GM23338 (cell line): ENCODE results near the gene NHLRC4. TPM values are rescaled to one million over a fixed set of nuclear protein-coding genes. Genes with fewer than 3 reads are reported as not detected.

Experiments
- ATAC-seq: fragments of 200-7000 bp; cut with Tn5 transposase; 3 replicates; pipeline ENCODE4 v1.9.1; 2020
- DNase-seq: peaks from one replicate; pipeline ENCODE4 v3.0.0-alpha.2; 2015; ENCODE audit warnings: low spot score
- H2AFZ ChIP-seq: fragments of 200-600 bp; sonication (generic); 2 replicates; pipeline ENCODE4 v1.8.0; 2016; ENCODE audit warnings: antibody characterized with exemption, mild to moderate bottlenecking, moderate library complexity
- H3F3A ChIP-seq: fragments of 200-600 bp; sonication (generic); replicated peaks from 2 replicates; pipeline ENCODE4 v1.8.0; 2017; ENCODE audit warnings: antibody characterized with exemption, mixed run types, low read depth
- H3K27ac ChIP-seq: fragments of 200-600 bp; sonication (generic); 2 replicates; pipeline ENCODE4 v1.6.1; 2016; ENCODE audit warnings: low read depth
- H3K27me3 ChIP-seq: fragments of 200-600 bp; sonication (generic); 2 replicates; pipeline ENCODE4 v1.8.0; 2016; ENCODE audit warnings: mild to moderate bottlenecking, mixed run types, moderate library complexity; ENCODE audit not compliant: insufficient read depth
- H3K36me3 ChIP-seq: fragments of 200-600 bp; sonication (generic); 2 replicates; pipeline ENCODE4 v1.8.0; 2016; ENCODE audit warnings: mild to moderate bottlenecking; ENCODE audit not compliant: insufficient read depth
- H3K4me1 ChIP-seq: fragments of 200-600 bp; sonication (generic); 2 replicates; pipeline ENCODE4 v1.8.0; 2016; ENCODE audit warnings: mild to moderate bottlenecking, moderate library complexity; ENCODE audit not compliant: insufficient read depth
- H3K4me2 ChIP-seq: fragments of 200-600 bp; sonication (generic); 2 replicates; pipeline ENCODE4 v1.7.1; 2017; ENCODE audit warnings: mixed run types
- H3K4me3 ChIP-seq: fragments of 200-600 bp; sonication (generic); 2 replicates; pipeline ENCODE4 v1.6.1; 2016; ENCODE audit warnings: mixed run types
- H3K79me2 ChIP-seq: fragments of 200-600 bp; sonication (generic); replicated peaks from 2 replicates; pipeline ENCODE4 v1.8.0; 2017; ENCODE audit warnings: mild to moderate bottlenecking; ENCODE audit not compliant: insufficient read depth
- H3K9me2 ChIP-seq: fragments of 200-600 bp; sonication (generic); 2 replicates; pipeline ENCODE4 v1.8.0; 2017; ENCODE audit not compliant: insufficient read depth
- H4K20me1 ChIP-seq: fragments of 200-600 bp; sonication (generic); replicated peaks from 2 replicates; pipeline ENCODE4 v1.8.0; 2017; ENCODE audit warnings: mild to moderate bottlenecking; ENCODE audit not compliant: insufficient read depth
- H3K27ac Mint-ChIP-seq: 2 replicates; pipeline ENCODE4 v1.8.0; 2020; ENCODE audit warnings: inconsistent platforms, mild to moderate bottlenecking, moderate library complexity, mixed read lengths
- H3K27me3 Mint-ChIP-seq: 3 replicates; pipeline ENCODE4 v1.8.0; 2022; ENCODE audit warnings: low read depth, mild to moderate bottlenecking, moderate library complexity, mixed read lengths, inconsistent platforms; ENCODE audit not compliant: insufficient read depth, poor library complexity
- H3K36me3 Mint-ChIP-seq: 3 replicates; pipeline ENCODE4 v1.8.0; 2021; ENCODE audit warnings: low read depth, mild to moderate bottlenecking, inconsistent platforms, moderate library complexity, mixed read lengths
- H3K4me1 Mint-ChIP-seq: 3 replicates; pipeline ENCODE4 v1.8.0; 2020; ENCODE audit warnings: mild to moderate bottlenecking, inconsistent platforms, mixed read lengths
- H3K4me3 Mint-ChIP-seq: 3 replicates; pipeline ENCODE4 v1.8.0; 2021; ENCODE audit warnings: moderate library complexity, mild to moderate bottlenecking, inconsistent platforms, mixed read lengths
- H3K9me3 Mint-ChIP-seq: 3 replicates; pipeline ENCODE4 v1.8.0; 2020; ENCODE audit warnings: moderate library complexity, mild to moderate bottlenecking, inconsistent platforms, mixed read lengths
- CREB1 ChIP-seq: fragments of 250-450 bp; sonication (Bioruptor Pico); IDR thresholded peaks from 2 replicates; pipeline ENCODE4 v1.5.0; 2020; ENCODE audit warnings: low read depth, mild to moderate bottlenecking, moderate library complexity
- ETS1 ChIP-seq: IDR thresholded peaks from 2 replicates; pipeline ENCODE4 v1.6.1; 2016; ENCODE audit warnings: antibody characterized with exemption
- EZH2 ChIP-seq: fragments of 200-600 bp; sonication (generic); IDR thresholded peaks from one replicate; pipeline ENCODE4 v1.8.0; 2017; ENCODE audit warnings: antibody characterized with exemption, mild to moderate bottlenecking, low read depth; ENCODE audit not compliant: unreplicated experiment
- EZH2phosphoT487 ChIP-seq: fragments of 200-600 bp; sonication (generic); IDR thresholded peaks from one replicate; pipeline ENCODE4 v1.8.1; 2018; ENCODE audit warnings: antibody characterized with exemption; ENCODE audit not compliant: unreplicated experiment
- JUNB ChIP-seq: IDR thresholded peaks from one replicate; pipeline ENCODE4 v1.6.1; 2016; ENCODE audit warnings: antibody characterized with exemption; ENCODE audit not compliant: unreplicated experiment
- NANOG ChIP-seq: IDR thresholded peaks from 2 replicates; pipeline ENCODE4 v1.6.1; 2016; ENCODE audit warnings: antibody characterized with exemption, borderline replicate concordance
- POLR2AphosphoS5 ChIP-seq: IDR thresholded peaks from 2 replicates; pipeline ENCODE4 v1.6.1; 2016; ENCODE audit warnings: antibody characterized with exemption, low read depth
- STAT1 ChIP-seq: IDR thresholded peaks from one replicate; pipeline ENCODE4 v1.6.1; 2016; ENCODE audit warnings: antibody characterized with exemption; ENCODE audit not compliant: unreplicated experiment
- ZNF114 ChIP-seq: fragments of 250-450 bp; sonication (Bioruptor Pico); IDR thresholded peaks from 2 replicates; pipeline ENCODE4 v1.5.0; 2020; ENCODE audit warnings: mild to moderate bottlenecking, moderate library complexity
- ZNF331 ChIP-seq: fragments of 250-450 bp; sonication (Bioruptor Pico); IDR thresholded peaks from 2 replicates; pipeline ENCODE4 v1.5.0; 2020; ENCODE audit warnings: low read depth, mild to moderate bottlenecking, moderate library complexity
- ZNF462 ChIP-seq: fragments of 250-450 bp; sonication (Bioruptor Pico); IDR thresholded peaks from 2 replicates; pipeline ENCODE4 v1.5.0; 2020; ENCODE audit warnings: mild to moderate bottlenecking, moderate library complexity
- polyA plus RNA-seq: library from polyadenylated mRNA; unstranded; fragments of >200 nt; fragmentation: Nextera tagmentation; extraction: Ambion mirVana; gene quantifications from 2 replicates; pipeline ENCODE4 v1.2.1, GENCODE V29; 2016
- total RNA-seq: library from RNA; depleted of rRNA; stranded (reverse); fragments of >200 nt; shearing (Covaris generic); gene quantifications from 2 replicates; pipeline ENCODE4 v1.2.3, GENCODE V29; 2014
- TF ChIP-seq, protein P1 (sequence below), 2 experiments: fragments of 200-600 bp in 1 of 2; sonication (generic) in 1 of 2; conservative IDR thresholded peaks; 2 replicates each; pipeline versions ENCODE4 v1.5.1 to v1.6.1; 2016 to 2017; ENCODE audit warnings: antibody characterized with exemption in 2 of 2, low read depth in 2 of 2, mild to moderate bottlenecking in 2 of 2, moderate library complexity in 1 of 2
- TF ChIP-seq, protein P2 (sequence below): IDR thresholded peaks from one replicate; pipeline ENCODE4 v1.6.1; 2018; ENCODE audit warnings: antibody characterized with exemption; ENCODE audit not compliant: unreplicated experiment

Gene NHLRC4
- total and polyA plus RNA-seq, 2 experiments from 2014 or later = 0.47 to 0.80 TPM

DNA sequence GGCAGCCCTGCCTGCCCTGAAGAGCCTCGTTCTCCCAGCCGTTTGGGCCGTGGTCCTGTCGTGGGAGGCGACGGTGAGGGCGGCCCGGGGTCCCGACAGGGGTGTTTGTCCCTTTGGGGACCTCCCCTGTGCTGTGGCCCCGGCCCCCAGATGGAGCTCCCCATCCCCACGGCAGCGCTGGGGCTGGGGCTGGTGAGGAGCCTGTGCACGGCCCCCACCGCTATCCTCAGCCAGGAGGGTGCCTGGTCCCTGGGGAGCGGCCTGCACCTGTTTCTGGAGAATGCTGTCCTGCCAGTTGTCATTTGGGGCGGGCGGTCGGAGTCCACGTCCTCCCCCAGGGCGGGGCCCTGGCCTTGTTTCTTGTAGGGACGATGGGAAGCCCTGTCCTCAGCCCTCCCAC, 32.7 kb upstream of the NHLRC4 start:
- Histone ChIP-seq H3K9me2 (no peaks in the 10 kb centered on the region), H3K27ac (no peak overlapping the region), H3K4me3 (no peak overlapping the region), H3K4me2 (no peak overlapping the region), H3K27me3 (no peaks in the 10 kb centered on the region), H3K79me2 (peaks cover 69% of the 10 kb centered on the region), H4K20me1 (peaks cover 36% of the 10 kb centered on the region), H3K36me3 (no peaks in the 10 kb centered on the region), H3F3A (0 out of 2 replicates have a peak, but pooled peaks cover 4% of the 10 kb centered on the region), H2AFZ (no peak overlapping the region), H3K4me1 (no peaks in the 10 kb centered on the region)
- H3K27ac Mint-ChIP-seq = no peak overlapping the region
- peaks cover 5% of the 10 kb centered on the region; the same call in 1 of the 3 replicates for H3K4me1 Mint-ChIP-seq
- H3K27me3 Mint-ChIP-seq = no peaks in the 10 kb centered on the region
- peaks cover 6% of the 10 kb centered on the region for H3K36me3 Mint-ChIP-seq
- ATAC-seq (no peak), DNase-seq (no peak)
- no peak overlapping the region for H3K4me3 Mint-ChIP-seq
- TF ChIP-seq EZH2phosphoT487 (no peak), STAT1 (no peak), EZH2 (no peak), NANOG (no peak), POLR2AphosphoS5 (no peak), ZNF331 (CRISPR knock-in tag) (no peak), CREB1 (CRISPR knock-in tag) (no peak), ZNF114 (CRISPR knock-in tag) (no peak), ETS1 (no peak), JUNB (no peak), ZNF462 (CRISPR knock-in tag) (no peak)
- TF ChIP-seq, protein P1, sequence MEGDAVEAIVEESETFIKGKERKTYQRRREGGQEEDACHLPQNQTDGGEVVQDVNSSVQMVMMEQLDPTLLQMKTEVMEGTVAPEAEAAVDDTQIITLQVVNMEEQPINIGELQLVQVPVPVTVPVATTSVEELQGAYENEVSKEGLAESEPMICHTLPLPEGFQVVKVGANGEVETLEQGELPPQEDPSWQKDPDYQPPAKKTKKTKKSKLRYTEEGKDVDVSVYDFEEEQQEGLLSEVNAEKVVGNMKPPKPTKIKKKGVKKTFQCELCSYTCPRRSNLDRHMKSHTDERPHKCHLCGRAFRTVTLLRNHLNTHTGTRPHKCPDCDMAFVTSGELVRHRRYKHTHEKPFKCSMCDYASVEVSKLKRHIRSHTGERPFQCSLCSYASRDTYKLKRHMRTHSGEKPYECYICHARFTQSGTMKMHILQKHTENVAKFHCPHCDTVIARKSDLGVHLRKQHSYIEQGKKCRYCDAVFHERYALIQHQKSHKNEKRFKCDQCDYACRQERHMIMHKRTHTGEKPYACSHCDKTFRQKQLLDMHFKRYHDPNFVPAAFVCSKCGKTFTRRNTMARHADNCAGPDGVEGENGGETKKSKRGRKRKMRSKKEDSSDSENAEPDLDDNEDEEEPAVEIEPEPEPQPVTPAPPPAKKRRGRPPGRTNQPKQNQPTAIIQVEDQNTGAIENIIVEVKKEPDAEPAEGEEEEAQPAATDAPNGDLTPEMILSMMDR (conservative IDR thresholded peaks at IDR 0.05; ENCODE audit: low read depth in 2 of 2) = no peak
- TF ChIP-seq, protein P2, sequence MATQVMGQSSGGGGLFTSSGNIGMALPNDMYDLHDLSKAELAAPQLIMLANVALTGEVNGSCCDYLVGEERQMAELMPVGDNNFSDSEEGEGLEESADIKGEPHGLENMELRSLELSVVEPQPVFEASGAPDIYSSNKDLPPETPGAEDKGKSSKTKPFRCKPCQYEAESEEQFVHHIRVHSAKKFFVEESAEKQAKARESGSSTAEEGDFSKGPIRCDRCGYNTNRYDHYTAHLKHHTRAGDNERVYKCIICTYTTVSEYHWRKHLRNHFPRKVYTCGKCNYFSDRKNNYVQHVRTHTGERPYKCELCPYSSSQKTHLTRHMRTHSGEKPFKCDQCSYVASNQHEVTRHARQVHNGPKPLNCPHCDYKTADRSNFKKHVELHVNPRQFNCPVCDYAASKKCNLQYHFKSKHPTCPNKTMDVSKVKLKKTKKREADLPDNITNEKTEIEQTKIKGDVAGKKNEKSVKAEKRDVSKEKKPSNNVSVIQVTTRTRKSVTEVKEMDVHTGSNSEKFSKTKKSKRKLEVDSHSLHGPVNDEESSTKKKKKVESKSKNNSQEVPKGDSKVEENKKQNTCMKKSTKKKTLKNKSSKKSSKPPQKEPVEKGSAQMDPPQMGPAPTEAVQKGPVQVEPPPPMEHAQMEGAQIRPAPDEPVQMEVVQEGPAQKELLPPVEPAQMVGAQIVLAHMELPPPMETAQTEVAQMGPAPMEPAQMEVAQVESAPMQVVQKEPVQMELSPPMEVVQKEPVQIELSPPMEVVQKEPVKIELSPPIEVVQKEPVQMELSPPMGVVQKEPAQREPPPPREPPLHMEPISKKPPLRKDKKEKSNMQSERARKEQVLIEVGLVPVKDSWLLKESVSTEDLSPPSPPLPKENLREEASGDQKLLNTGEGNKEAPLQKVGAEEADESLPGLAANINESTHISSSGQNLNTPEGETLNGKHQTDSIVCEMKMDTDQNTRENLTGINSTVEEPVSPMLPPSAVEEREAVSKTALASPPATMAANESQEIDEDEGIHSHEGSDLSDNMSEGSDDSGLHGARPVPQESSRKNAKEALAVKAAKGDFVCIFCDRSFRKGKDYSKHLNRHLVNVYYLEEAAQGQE = no peak
- no peaks in the 10 kb centered on the region for H3K9me3 Mint-ChIP-seq
